Adrenal gland (tissue), 12 donors: ENCODE measurements around the gene ACY1. TPM values are rescaled to one million over a fixed set of nuclear protein-coding genes. Genes with fewer than 3 reads are reported as not detected.

ENCODE experiments used
- DNase-seq, 7 donors: peaks; one replicate each; pipeline ENCODE4 v3.0.0-alpha.2; 2019 to 2020
- H3K27ac ChIP-seq, 5 donors: fragments of 200-600 bp; sonication (generic) in 4 of 5; 1 replicate in 3 of 5; 2 replicates in 2 of 5; pipeline versions ENCODE4 v1.5.1 to v1.8.0; 2016 to 2020; ENCODE audit warnings: mild to moderate bottlenecking in 1 of 5
- H3K27me3 ChIP-seq: fragments of 200-600 bp; 2 replicates; pipeline ENCODE4 v1.8.0; 2021
- H3K36me3 ChIP-seq, 2 donors: fragments of 200-600 bp; replicated peaks in 1 of 2; 1 replicate in 1 of 2; 2 replicates in 1 of 2; pipeline versions ENCODE4 v1.5.1 to v1.8.0; 2018 to 2022
- H3K4me1 ChIP-seq, 2 donors: fragments of 200-600 bp; replicated peaks in 1 of 2; 1 replicate in 1 of 2; 2 replicates in 1 of 2; pipeline versions ENCODE4 v1.5.1 to v1.8.0; 2018 to 2021
- H3K4me3 ChIP-seq, 4 donors: fragments of 200-600 bp; sonication (generic) in 3 of 4; one replicate each; pipeline ENCODE4 v1.5.1; 2016 to 2018
- H3K9me3 ChIP-seq, 3 donors: fragments of 200-600 bp; sonication (generic) in 1 of 3; replicated peaks in 1 of 3; 1 replicate in 2 of 3; 2 replicates in 1 of 3; pipeline versions ENCODE4 v1.5.1 to v1.8.0; 2016 to 2021
- CTCF ChIP-seq, 6 experiments: fragments of 450-650 bp in 4 of 6; fragments of 200-600 bp in 2 of 6; sonication (generic) in 1 of 6; IDR thresholded peaks; 1 replicate in 5 of 6; 2 replicates in 1 of 6; pipeline versions ENCODE4 v1.5.1 to v1.8.0; 2016 to 2021; ENCODE audit warnings: antibody characterized with exemption in 6 of 6, mild to moderate bottlenecking in 2 of 6, moderate library complexity in 1 of 6
- POLR2A ChIP-seq, 2 donors: fragments of 450-650 bp; IDR thresholded peaks; one replicate each; pipeline ENCODE4 v1.6.1; 2017; ENCODE audit warnings: antibody characterized with exemption in 2 of 2, mild to moderate bottlenecking in 2 of 2, moderate library complexity in 1 of 2
- WGBS, 4 donors: extraction: QIAGEN DNeasy Blood & Tissue Kit in 2 of 4; methylation state at CpG; one replicate each; pipeline versions ENCODE4 v1.1.5 to v1.1.7; 2013 to 2017; 5-methylcytosine and 5-hydroxymethylcytosine counted together
- intact Hi-C, 2 donors: fragments of 100-400 bp; cut with DNase I; formaldehyde crosslinking; loops; one replicate each; pipeline versions ENCODE4 v1.14.1 to v1.15.0; 2022 to 2023
- polyA plus RNA-seq, 3 donors: library from polyadenylated mRNA; stranded (reverse); fragments of 200-250 nt in 2 of 3; fragments of 350-450 nt in 1 of 3; fragmentation: Illumina TruSeq in 1 of 3; extraction: RNeasy Lipid Tissue Mini Kit (QIAGEN cat#74804) in 1 of 3; gene quantifications; one replicate each; pipeline ENCODE4 v1.2.3, GENCODE V29; 2013 to 2014
- total RNA-seq, 9 donors: library from RNA; depleted of rRNA in 4 of 9; stranded (reverse); fragments of >200 nt in 4 of 9; fragments of 120-200 nt in 1 of 9; fragmentation: NEBNext Ultra II Directional in 1 of 9; extraction: Animal tissue kit (Norgen Biotek cat#: 25700) in 1 of 9; gene quantifications; one replicate each; pipeline versions ENCODE4 v1.1.0 to v1.2.4, GENCODE V29; 2013 to 2023
- donor health status: healthy with polysubstance abuse.
- donor health status: Bipolar disorder and iron deficiency.
- donor health status: DM: yes; HTN: yes; CAD: no.
- donor health status: DM: no; HTN: no; CAD: no.
- donor health status: DM: no; HTN: no; CAD: no.
- donor health status: DM: yes; HTN: yes; CAD: no.

ACY1 gene
- total and polyA plus RNA-seq, 12 donors: 37.3 to 122 (median 74.2) TPM

GRCh38 chr3:52006820-52007133, 23.4 kb downstream of the ACY1 start:
- DNase-seq: no peak
- 57 to 77% (median 69%) methylated on average over 6 of the region's 6 CpGs for WGBS, 4 donors
- Histone ChIP-seq H3K36me3 (no peaks in the 10 kb centered on the region), H3K9me3 (no peaks in the 10 kb centered on the region), H3K27ac (peak overlapping the region in 2 of 5 donors; percentile 56 to 64), H3K4me3 (no peak overlapping the region), H3K4me1 (peaks cover 0 to 27% of the 10 kb centered on the region in 2 donors), H3K27me3 (no peaks in the 10 kb centered on the region)
- intact Hi-C loops: no loop called here
- no peak for TF ChIP-seq CTCF (IDR thresholded peaks at IDR 0.05)
- TF ChIP-seq POLR2A (IDR thresholded peaks at IDR 0.05): no peak

DNA sequence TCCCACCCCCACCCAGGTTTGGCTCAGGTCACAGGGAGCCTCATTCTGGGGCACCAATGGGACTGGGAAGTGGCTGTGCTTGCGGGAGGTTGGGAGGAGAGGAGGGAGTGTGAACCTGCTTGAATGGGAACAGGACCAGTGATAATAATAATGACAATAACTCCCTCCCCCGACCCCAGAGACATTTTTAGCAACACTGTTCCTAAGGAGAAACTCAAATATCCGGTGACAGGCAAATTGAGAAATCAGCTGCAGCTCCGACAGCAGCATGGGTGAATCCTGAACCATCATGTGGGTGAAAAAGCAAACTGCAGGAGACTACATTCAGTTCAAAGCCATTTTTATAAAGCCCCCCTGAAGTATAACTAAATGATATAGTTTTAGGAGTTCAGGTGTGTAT, 24.0 kb downstream of the ACY1 start:
- 41 to 65% (median 60%) methylated on average over 4 of the region's 4 CpGs for WGBS, 4 donors
- Histone ChIP-seq H3K27ac (peak overlapping the region in 1 of 5 donors; percentile 56), H3K4me1 (peaks cover 0 to 27% of the 10 kb centered on the region in 2 donors), H3K4me3 (no peak overlapping the region), H3K27me3 (no peaks in the 10 kb centered on the region), H3K36me3 (no peaks in the 10 kb centered on the region), H3K9me3 (no peaks in the 10 kb centered on the region)
- DNase-seq: no peak
- no peak for TF ChIP-seq CTCF (IDR thresholded peaks at IDR 0.05)
- TF ChIP-seq POLR2A (IDR thresholded peaks at IDR 0.05): no peak
- intact Hi-C loops: no loop called here

GRCh38 chr3:52010431-52010830, 27.1 kb downstream of the ACY1 start:
- TF ChIP-seq POLR2A (IDR thresholded peaks at IDR 0.05) (no peak), CTCF (IDR thresholded peaks at IDR 0.05) (no peak)
- DNase-seq: no peak
- no peak overlapping the region for H3K4me3 ChIP-seq
- intact Hi-C loops: no loop called here
- no peaks in the 10 kb centered on the region for H3K27me3 ChIP-seq
- no peaks in the 10 kb centered on the region for H3K36me3 ChIP-seq
- H3K4me1 ChIP-seq: peaks cover 0 to 15% of the 10 kb centered on the region in 2 donors
- H3K9me3 ChIP-seq: no peaks in the 10 kb centered on the region
- H3K27ac ChIP-seq: no peak overlapping the region

DNA sequence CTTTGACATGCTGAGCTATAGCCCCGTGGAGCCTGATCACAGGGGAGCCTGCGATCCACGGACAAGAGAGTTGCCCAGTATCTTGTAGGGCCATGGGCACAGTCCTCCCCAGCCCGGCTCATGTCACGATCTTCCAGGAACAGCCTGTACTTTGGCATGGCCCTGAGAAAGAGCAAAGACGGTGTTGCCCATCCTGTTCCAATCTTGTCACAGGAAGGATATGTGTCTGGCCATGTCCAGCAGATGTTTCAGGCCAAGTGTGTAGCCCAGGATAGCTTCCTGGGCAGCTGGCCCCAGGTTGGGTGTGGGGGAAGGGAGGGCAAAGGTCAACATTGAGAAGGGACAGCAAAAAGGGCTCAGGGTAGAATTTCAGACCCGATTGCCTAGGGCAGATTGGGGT, 29.4 kb downstream of the ACY1 start:
- 69 to 87% (median 75%) methylated on average over 7 of the region's 7 CpGs for WGBS, 4 donors
- Histone ChIP-seq H3K9me3 (no peaks in the 10 kb centered on the region), H3K4me1 (peaks cover 0 to 11% of the 10 kb centered on the region in 2 donors), H3K27ac (peak overlapping the region in 1 of 5 donors; percentile 82), H3K4me3 (no peak overlapping the region), H3K36me3 (no peaks in the 10 kb centered on the region), H3K27me3 (no peaks in the 10 kb centered on the region)
- intact Hi-C loops: no loop called here
- DNase-seq: peak in 2 of 7 donors; percentile 21 to 46
- TF ChIP-seq CTCF (IDR thresholded peaks at IDR 0.05): no peak
- no peak for TF ChIP-seq POLR2A (IDR thresholded peaks at IDR 0.05)
